WERI-Rb-1 (cell line): Measurements from ENCODE around the gene TTLL8.
"Not testable (repeated sequence)": the region's sequence is repeated elsewhere in the genome, so short reads cannot be mapped to it uniquely, and the experiment has no call there.

Experiments
- DNase-seq: peaks from one replicate; pipeline ENCODE4 v3.0.0-alpha.2; 2020
- H3K27ac ChIP-seq: fragments of 250-450 bp; sonication (Bioruptor Pico); 2 replicates; pipeline ENCODE4 v1.5.1; 2020; ENCODE audit warnings: mild to moderate bottlenecking, moderate library complexity
- H3K27me3 ChIP-seq: fragments of 250-450 bp; sonication (Bioruptor Pico); 2 replicates; pipeline ENCODE4 v1.5.1; 2021; ENCODE audit warnings: mild to moderate bottlenecking, low read depth, moderate library complexity; ENCODE audit not compliant: insufficient read depth, severe bottlenecking
- H3K36me3 ChIP-seq: fragments of 250-450 bp; sonication (Bioruptor Pico); 2 replicates; pipeline ENCODE4 v1.5.1; 2020; ENCODE audit warnings: mild to moderate bottlenecking, moderate library complexity
- H3K4me3 ChIP-seq: 2 replicates; pipeline ENCODE4 v1.5.1; 2011; ENCODE audit warnings: low read depth, mild to moderate bottlenecking, control low read depth, low read length
- H3K9me3 ChIP-seq: fragments of 250-450 bp; sonication (Bioruptor Pico); 2 replicates; pipeline ENCODE4 v1.5.1; 2021; ENCODE audit warnings: mild to moderate bottlenecking, moderate library complexity; ENCODE audit not compliant: severe bottlenecking
- CTCF ChIP-seq: IDR thresholded peaks from 2 replicates; pipeline ENCODE4 v1.5.1; 2011; ENCODE audit warnings: low read depth, mild to moderate bottlenecking, control low read depth, inconsistent platforms, low read length

The TTLL8 gene

GRCh38 chr22:49992921-49993648, 65.0 kb downstream of the TTLL8 start:
- peaks cover 10% of the 10 kb centered on the region for H3K9me3 ChIP-seq
- no peak overlapping the region for H3K27ac ChIP-seq

GRCh38 chr22:49991907-49992533, 66.1 kb downstream of the TTLL8 start:
- no peak for DNase-seq
- Histone ChIP-seq H3K27ac (no peak overlapping the region), H3K4me3 (no peak overlapping the region), H3K27me3 (no peaks in the 10 kb centered on the region), H3K9me3 (peaks cover 10% of the 10 kb centered on the region), H3K36me3 (no peaks in the 10 kb centered on the region)
- TF ChIP-seq CTCF: no peak

More at GRCh38 chr22:49992921-49993648, 65.0 kb downstream of the TTLL8 start:
- H3K27me3 ChIP-seq: no peaks in the 10 kb centered on the region
- peak; percentile 75 for DNase-seq
- peak; percentile 95 for TF ChIP-seq CTCF
- peak overlapping the region; percentile 16; the same call in 1 of the 2 replicates for H3K4me3 ChIP-seq
- no peaks in the 10 kb centered on the region for H3K36me3 ChIP-seq

GRCh38 chr22:49991167-49991566, 66.9 kb downstream of the TTLL8 start:
- H3K27ac ChIP-seq: no peak overlapping the region
- H3K36me3 ChIP-seq: no peaks in the 10 kb centered on the region
- no peak for DNase-seq
- peaks cover 10% of the 10 kb centered on the region for H3K9me3 ChIP-seq
- TF ChIP-seq CTCF: no peak
- H3K27me3 ChIP-seq: no peaks in the 10 kb centered on the region
- no peak overlapping the region for H3K4me3 ChIP-seq

- not testable (repeated sequence) for H3K36me3 ChIP-seq, H3K27me3 ChIP-seq, H3K4me3 ChIP-seq, H3K27ac ChIP-seq
- peak; percentile 15 for DNase-seq
- H3K9me3 ChIP-seq: peaks cover 10% of the 10 kb centered on the region
Measured at GRCh38 chr22:49989826-49990225, 68.3 kb downstream of the TTLL8 start.

- no peaks in the 10 kb centered on the region for H3K27me3 ChIP-seq
- peaks cover 10% of the 10 kb centered on the region for H3K9me3 ChIP-seq
- H3K4me3 ChIP-seq: no peak overlapping the region
- DNase-seq: no peak
- TF ChIP-seq CTCF: no peak
- no peak overlapping the region for H3K27ac ChIP-seq
- H3K36me3 ChIP-seq: no peaks in the 10 kb centered on the region
Measured at GRCh38 chr22:49986325-49986724, 71.8 kb downstream of the TTLL8 start.

- no peak for TF ChIP-seq CTCF
- Histone ChIP-seq H3K9me3 (no peaks in the 10 kb centered on the region), H3K4me3 (no peak overlapping the region), H3K36me3 (no peaks in the 10 kb centered on the region), H3K27me3 (no peaks in the 10 kb centered on the region), H3K27ac (no peak overlapping the region)
- no peak for DNase-seq
Measured at GRCh38 chr22:49983148-49984042, 74.7 kb downstream of the TTLL8 start.

GRCh38 chr22:49981799-49982198, 76.3 kb downstream of the TTLL8 start:
- not testable (repeated sequence) for H3K36me3 ChIP-seq, H3K4me3 ChIP-seq, H3K27me3 ChIP-seq, H3K9me3 ChIP-seq, DNase-seq, H3K27ac ChIP-seq
